HEK293 (cell line): ENCODE results near the gene METTL8.

Experiments used
- GLIS1 ChIP-seq: fragments of 450-650 bp; formaldehyde crosslinking; IDR thresholded peaks from 2 replicates; pipeline ENCODE4 v1.5.1; 2016; ENCODE audit warnings: missing biosample characterization, missing genetic modification characterization
- KLF8 ChIP-seq: fragments of 450-650 bp; formaldehyde crosslinking; IDR thresholded peaks from 2 replicates; pipeline ENCODE4 v1.5.1; 2016; ENCODE audit warnings: missing biosample characterization, missing genetic modification characterization
- TCF7L2 ChIP-seq: IDR thresholded peaks from 2 replicates; pipeline ENCODE4 v1.6.1; 2011; ENCODE audit warnings: low read depth, mild to moderate bottlenecking, inconsistent platforms, low read length, moderate library complexity, borderline replicate concordance
- WT1 ChIP-seq: fragments of 450-650 bp; formaldehyde crosslinking; IDR thresholded peaks from 2 replicates; pipeline ENCODE4 v1.5.1; 2016; ENCODE audit warnings: missing biosample characterization, missing genetic modification characterization
- ZEB2 ChIP-seq: fragments of 450-650 bp; formaldehyde crosslinking; IDR thresholded peaks from 2 replicates; pipeline ENCODE4 v1.5.1; 2016; ENCODE audit warnings: missing biosample characterization, missing genetic modification characterization
- ZNF433 ChIP-seq: fragments of 450-650 bp; formaldehyde crosslinking; IDR thresholded peaks from 2 replicates; pipeline ENCODE4 v1.5.1; 2016; ENCODE audit warnings: missing biosample characterization, missing genetic modification characterization, low read depth
- ZNF623 ChIP-seq: fragments of 450-650 bp; formaldehyde crosslinking; IDR thresholded peaks from 2 replicates; pipeline ENCODE4 v1.5.1; 2016; ENCODE audit warnings: missing biosample characterization, missing genetic modification characterization
- TF ChIP-seq, protein P1 (sequence below): fragments of 450-650 bp; formaldehyde crosslinking; IDR thresholded peaks from 2 replicates; pipeline ENCODE4 v1.5.1; 2016; ENCODE audit warnings: missing biosample characterization, missing genetic modification characterization
- TF ChIP-seq, protein P2 (sequence below): fragments of 450-650 bp; formaldehyde crosslinking; IDR thresholded peaks from 2 replicates; pipeline ENCODE4 v1.5.1; 2017; ENCODE audit warnings: missing biosample characterization, missing genetic modification characterization
- TF ChIP-seq, protein P3 (sequence below): fragments of 450-650 bp; formaldehyde crosslinking; IDR thresholded peaks from 2 replicates; pipeline ENCODE4 v1.5.1; 2016; ENCODE audit warnings: missing biosample characterization, missing genetic modification characterization, low read depth
- TF ChIP-seq, protein P4 (sequence below): fragments of 450-650 bp; formaldehyde crosslinking; IDR thresholded peaks from 2 replicates; pipeline ENCODE4 v1.5.1; 2016; ENCODE audit warnings: missing biosample characterization, missing genetic modification characterization
- TF ChIP-seq, protein P5 (sequence below): fragments of 450-650 bp; IDR thresholded peaks from 2 replicates; pipeline ENCODE4 v1.5.1; 2018; ENCODE audit warnings: missing biosample characterization, missing genetic modification characterization

DNA sequence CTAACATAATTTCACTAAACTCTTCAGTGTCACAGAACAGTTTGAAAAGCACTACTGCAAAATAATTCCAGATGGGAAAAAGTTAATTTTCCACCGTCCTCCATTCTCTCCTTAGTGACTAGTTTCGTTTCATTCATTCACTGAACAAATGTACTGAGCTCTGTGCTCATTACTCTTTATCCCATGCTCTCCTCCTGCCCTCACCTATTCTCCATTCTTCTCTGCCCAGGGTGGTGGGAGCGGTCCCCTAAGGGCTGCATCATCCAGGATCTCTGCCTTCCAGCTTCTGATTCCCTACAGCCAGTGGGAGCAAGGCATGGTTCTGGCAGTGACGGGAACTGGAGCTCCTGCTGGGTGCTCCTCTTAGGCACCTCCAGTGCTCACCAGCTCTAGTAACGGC, 139.2 kb downstream of the METTL8 start:
- TF ChIP-seq, protein P1, sequence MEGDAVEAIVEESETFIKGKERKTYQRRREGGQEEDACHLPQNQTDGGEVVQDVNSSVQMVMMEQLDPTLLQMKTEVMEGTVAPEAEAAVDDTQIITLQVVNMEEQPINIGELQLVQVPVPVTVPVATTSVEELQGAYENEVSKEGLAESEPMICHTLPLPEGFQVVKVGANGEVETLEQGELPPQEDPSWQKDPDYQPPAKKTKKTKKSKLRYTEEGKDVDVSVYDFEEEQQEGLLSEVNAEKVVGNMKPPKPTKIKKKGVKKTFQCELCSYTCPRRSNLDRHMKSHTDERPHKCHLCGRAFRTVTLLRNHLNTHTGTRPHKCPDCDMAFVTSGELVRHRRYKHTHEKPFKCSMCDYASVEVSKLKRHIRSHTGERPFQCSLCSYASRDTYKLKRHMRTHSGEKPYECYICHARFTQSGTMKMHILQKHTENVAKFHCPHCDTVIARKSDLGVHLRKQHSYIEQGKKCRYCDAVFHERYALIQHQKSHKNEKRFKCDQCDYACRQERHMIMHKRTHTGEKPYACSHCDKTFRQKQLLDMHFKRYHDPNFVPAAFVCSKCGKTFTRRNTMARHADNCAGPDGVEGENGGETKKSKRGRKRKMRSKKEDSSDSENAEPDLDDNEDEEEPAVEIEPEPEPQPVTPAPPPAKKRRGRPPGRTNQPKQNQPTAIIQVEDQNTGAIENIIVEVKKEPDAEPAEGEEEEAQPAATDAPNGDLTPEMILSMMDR (tag by site-specific recombination), result no peak
- TF ChIP-seq, protein P2, sequence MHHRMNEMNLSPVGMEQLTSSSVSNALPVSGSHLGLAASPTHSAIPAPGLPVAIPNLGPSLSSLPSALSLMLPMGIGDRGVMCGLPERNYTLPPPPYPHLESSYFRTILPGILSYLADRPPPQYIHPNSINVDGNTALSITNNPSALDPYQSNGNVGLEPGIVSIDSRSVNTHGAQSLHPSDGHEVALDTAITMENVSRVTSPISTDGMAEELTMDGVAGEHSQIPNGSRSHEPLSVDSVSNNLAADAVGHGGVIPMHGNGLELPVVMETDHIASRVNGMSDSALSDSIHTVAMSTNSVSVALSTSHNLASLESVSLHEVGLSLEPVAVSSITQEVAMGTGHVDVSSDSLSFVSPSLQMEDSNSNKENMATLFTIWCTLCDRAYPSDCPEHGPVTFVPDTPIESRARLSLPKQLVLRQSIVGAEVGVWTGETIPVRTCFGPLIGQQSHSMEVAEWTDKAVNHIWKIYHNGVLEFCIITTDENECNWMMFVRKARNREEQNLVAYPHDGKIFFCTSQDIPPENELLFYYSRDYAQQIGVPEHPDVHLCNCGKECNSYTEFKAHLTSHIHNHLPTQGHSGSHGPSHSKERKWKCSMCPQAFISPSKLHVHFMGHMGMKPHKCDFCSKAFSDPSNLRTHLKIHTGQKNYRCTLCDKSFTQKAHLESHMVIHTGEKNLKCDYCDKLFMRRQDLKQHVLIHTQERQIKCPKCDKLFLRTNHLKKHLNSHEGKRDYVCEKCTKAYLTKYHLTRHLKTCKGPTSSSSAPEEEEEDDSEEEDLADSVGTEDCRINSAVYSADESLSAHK (tag by site-specific recombination), result no peak
- TF ChIP-seq ZNF433 (tag by site-specific recombination) (no peak), TCF7L2 (no peak), ZEB2 (no peak), GLIS1 (no peak), ZNF623 (no peak), KLF8 (no peak), WT1 (tag by site-specific recombination) (no peak)
- TF ChIP-seq, protein P3, sequence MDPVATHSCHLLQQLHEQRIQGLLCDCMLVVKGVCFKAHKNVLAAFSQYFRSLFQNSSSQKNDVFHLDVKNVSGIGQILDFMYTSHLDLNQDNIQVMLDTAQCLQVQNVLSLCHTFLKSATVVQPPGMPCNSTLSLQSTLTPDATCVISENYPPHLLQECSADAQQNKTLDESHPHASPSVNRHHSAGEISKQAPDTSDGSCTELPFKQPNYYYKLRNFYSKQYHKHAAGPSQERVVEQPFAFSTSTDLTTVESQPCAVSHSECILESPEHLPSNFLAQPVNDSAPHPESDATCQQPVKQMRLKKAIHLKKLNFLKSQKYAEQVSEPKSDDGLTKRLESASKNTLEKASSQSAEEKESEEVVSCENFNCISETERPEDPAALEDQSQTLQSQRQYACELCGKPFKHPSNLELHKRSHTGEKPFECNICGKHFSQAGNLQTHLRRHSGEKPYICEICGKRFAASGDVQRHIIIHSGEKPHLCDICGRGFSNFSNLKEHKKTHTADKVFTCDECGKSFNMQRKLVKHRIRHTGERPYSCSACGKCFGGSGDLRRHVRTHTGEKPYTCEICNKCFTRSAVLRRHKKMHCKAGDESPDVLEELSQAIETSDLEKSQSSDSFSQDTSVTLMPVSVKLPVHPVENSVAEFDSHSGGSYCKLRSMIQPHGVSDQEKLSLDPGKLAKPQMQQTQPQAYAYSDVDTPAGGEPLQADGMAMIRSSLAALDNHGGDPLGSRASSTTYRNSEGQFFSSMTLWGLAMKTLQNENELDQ (tag by site-specific recombination), result no peak
- TF ChIP-seq, protein P4, sequence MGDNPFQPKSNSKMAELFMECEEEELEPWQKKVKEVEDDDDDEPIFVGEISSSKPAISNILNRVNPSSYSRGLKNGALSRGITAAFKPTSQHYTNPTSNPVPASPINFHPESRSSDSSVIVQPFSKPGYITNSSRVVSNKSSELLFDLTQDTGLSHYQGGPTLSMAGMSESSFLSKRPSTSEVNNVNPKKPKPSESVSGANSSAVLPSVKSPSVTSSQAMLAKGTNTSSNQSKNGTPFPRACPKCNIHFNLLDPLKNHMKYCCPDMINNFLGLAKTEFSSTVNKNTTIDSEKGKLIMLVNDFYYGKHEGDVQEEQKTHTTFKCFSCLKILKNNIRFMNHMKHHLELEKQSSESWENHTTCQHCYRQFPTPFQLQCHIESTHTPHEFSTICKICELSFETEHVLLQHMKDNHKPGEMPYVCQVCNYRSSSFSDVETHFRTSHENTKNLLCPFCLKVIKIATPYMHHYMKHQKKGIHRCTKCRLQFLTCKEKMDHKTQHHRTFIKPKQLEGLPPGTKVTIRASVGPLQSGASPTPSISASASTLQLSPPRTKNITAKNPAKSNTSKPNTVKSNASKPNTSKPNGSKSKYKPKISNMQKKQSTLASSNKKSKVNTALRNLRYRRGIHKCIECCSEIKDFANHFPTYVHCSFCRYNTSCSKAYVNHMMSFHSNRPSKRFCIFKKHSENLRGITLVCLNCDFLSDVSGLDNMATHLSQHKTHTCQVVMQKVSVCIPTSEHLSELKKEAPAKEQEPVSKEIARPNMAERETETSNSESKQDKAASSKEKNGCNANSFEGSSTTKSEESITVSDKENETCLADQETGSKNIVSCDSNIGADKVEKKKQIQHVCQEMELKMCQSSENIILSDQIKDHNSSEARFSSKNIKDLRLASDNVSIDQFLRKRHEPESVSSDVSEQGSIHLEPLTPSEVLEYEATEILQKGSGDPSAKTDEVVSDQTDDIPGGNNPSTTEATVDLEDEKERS (tag by site-specific recombination), result no peak
- TF ChIP-seq, protein P5, sequence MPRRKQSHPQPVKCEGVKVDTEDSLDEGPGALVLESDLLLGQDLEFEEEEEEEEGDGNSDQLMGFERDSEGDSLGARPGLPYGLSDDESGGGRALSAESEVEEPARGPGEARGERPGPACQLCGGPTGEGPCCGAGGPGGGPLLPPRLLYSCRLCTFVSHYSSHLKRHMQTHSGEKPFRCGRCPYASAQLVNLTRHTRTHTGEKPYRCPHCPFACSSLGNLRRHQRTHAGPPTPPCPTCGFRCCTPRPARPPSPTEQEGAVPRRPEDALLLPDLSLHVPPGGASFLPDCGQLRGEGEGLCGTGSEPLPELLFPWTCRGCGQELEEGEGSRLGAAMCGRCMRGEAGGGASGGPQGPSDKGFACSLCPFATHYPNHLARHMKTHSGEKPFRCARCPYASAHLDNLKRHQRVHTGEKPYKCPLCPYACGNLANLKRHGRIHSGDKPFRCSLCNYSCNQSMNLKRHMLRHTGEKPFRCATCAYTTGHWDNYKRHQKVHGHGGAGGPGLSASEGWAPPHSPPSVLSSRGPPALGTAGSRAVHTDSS (tag by site-specific recombination), result no peak
